ENCODE data around the gene ADGRL1. TPM values are rescaled to one million over a fixed set of nuclear protein-coding genes. Genes with fewer than 3 reads are reported as not detected.
A peak's percentile ranks its signal among the peaks of the same experiment; 100 is the strongest.
"Not testable (repeated sequence)": the region's sequence is repeated elsewhere in the genome, so short reads cannot be mapped to it uniquely, and the experiment has no call there.

ADGRL1 gene
- total and polyA plus RNA-seq, 5 experiments from 2014 or later, result 0.29 to 28.0 (median 0.96) TPM

- H3K36me3 Mint-ChIP-seq, result peaks cover 0 to 3% (median 0%) of the 10 kb centered on the region in 3 donors
- H3K27ac Mint-ChIP-seq, result peak overlapping the region in 3 of 10 donors; percentile 20 to 66 (median 46)
- H3K9me3 Mint-ChIP-seq, result no peaks in the 10 kb centered on the region
- peaks cover 23 to 50% (median 39%) of the 10 kb centered on the region in 4 donors for H3K4me1 Mint-ChIP-seq
- H3K4me3 Mint-ChIP-seq, result no peak overlapping the region
- H3K27me3 Mint-ChIP-seq, result no peaks in the 10 kb centered on the region
- no peak for DNase-seq
- POLR2A ChIA-PET, result interaction anchor here (0.7 kb wide), 1 partner anchor 153 kb away, joined by 4 read pairs; no protein-coding TSS in a partner anchor
- no peak for ATAC-seq
Observed at GRCh38 chr19:14198384-14199376, 7.3 kb downstream of the ADGRL1 start.

GRCh38 chr19:14197882-14198281, 8.1 kb downstream of the ADGRL1 start:
- Mint-ChIP-seq H3K9me3 (no peaks in the 10 kb centered on the region), H3K27me3 (no peaks in the 10 kb centered on the region), H3K27ac (peak overlapping the region in 4 of 10 donors; percentile 3 to 63 (median 24)), H3K36me3 (peaks cover 0 to 3% (median 0%) of the 10 kb centered on the region in 3 donors), H3K4me3 (peak overlapping the region in 1 of 10 donors; percentile 7), H3K4me1 (peaks cover 20 to 42% (median 35%) of the 10 kb centered on the region in 4 donors)
- POLR2A ChIA-PET, result no interaction called here
- ATAC-seq (no peak), DNase-seq (no peak)

DNA sequence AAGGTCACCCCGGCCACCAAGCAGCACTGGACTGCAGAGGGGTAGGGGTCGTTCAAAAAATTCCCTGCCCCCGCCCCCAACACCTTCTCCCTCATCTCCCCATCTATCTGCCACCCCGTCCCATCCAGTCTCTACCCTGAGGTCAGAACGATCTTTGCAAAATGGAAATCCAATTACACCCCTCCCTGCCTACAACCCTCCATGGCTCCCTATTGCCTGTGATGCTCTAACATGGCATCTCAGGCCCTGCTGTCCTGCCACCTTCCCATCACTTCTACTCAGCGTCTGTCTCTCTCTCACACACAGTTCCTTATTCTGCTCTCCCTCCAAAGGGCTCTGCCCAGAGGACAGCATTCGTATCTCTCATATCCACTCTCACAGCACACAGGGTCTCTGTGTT, 8.7 kb downstream of the ADGRL1 start:
- Mint-ChIP-seq H3K4me3 (peak overlapping the region in 1 of 10 donors; percentile 7), H3K27ac (peak overlapping the region in 5 of 10 donors; percentile 3 to 73 (median 20)), H3K4me1 (peaks cover 19 to 37% (median 30%) of the 10 kb centered on the region in 4 donors)
- POLR2A ChIA-PET, H3K9me3 Mint-ChIP-seq, H3K36me3 Mint-ChIP-seq, DNase-seq, H3K27me3 Mint-ChIP-seq, ATAC-seq: not testable (repeated sequence)

GRCh38 chr19:14196105-14196504, 9.9 kb downstream of the ADGRL1 start:
- peak overlapping the region in 7 of 10 donors; percentile 2 to 67 (median 14) for H3K4me3 Mint-ChIP-seq

GRCh38 chr19:14195216-14195615, 10.8 kb downstream of the ADGRL1 start:
- H3K4me1 Mint-ChIP-seq, result peaks cover 23 to 36% (median 32%) of the 10 kb centered on the region in 4 donors
- not testable (repeated sequence) for H3K27ac Mint-ChIP-seq, ATAC-seq, DNase-seq, H3K4me3 Mint-ChIP-seq, H3K36me3 Mint-ChIP-seq, H3K27me3 Mint-ChIP-seq, H3K9me3 Mint-ChIP-seq
- POLR2A ChIA-PET, result interaction anchor here (0.7 kb wide), 1 partner anchor 36 kb away, joined by 3 read pairs; no protein-coding TSS in a partner anchor

More at GRCh38 chr19:14196105-14196504, 9.9 kb downstream of the ADGRL1 start:
- H3K9me3 Mint-ChIP-seq, H3K27me3 Mint-ChIP-seq, POLR2A ChIA-PET, H3K36me3 Mint-ChIP-seq: not testable (repeated sequence)
- ATAC-seq, result peak; percentile 76 to 87
- peak overlapping the region in 9 of 10 donors; percentile 0 to 75 (median 35) for H3K27ac Mint-ChIP-seq
- DNase-seq, result peak; percentile 44 to 83 (median 70)
- H3K4me1 Mint-ChIP-seq, result peaks cover 22 to 36% (median 30%) of the 10 kb centered on the region in 4 donors

DNA sequence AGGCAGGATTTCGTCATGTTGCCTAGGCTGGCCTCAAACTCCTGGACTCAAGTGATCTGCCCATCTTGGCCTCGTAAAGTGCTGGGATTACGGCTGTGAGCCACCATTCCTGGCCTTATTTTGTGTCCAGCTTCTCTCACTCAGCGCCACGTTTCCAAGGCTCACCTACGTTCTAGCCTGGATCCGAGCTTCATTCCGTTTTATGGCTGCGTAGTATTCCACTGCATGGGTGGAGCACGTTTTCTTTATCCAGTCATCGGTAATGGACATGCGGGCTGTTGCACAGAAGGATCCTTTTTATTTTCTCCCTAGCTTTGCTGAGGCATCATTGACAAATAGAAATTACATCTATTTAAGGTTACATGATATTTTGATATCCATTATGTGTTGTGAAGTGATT, 16.6 kb downstream of the ADGRL1 start:
- no peaks in the 10 kb centered on the region for H3K27me3 Mint-ChIP-seq
- no peaks in the 10 kb centered on the region for H3K9me3 Mint-ChIP-seq

GRCh38 chr19:14188086-14188485, 17.9 kb downstream of the ADGRL1 start:
- ATAC-seq, H3K36me3 Mint-ChIP-seq, POLR2A ChIA-PET, DNase-seq, H3K27me3 Mint-ChIP-seq, H3K9me3 Mint-ChIP-seq, H3K4me3 Mint-ChIP-seq: not testable (repeated sequence)
- Mint-ChIP-seq H3K4me1 (peaks cover 13 to 19% (median 16%) of the 10 kb centered on the region in 4 donors), H3K27ac (peak overlapping the region in 1 of 10 donors; percentile 75)

More for the DNA sequence above, 16.6 kb downstream of the ADGRL1 start:
- POLR2A ChIA-PET, result interaction anchor here (0.7 kb wide), 1 partner anchor 32 kb away, joined by 10 read pairs; no protein-coding TSS in a partner anchor
- Mint-ChIP-seq H3K27ac (no peak overlapping the region), H3K4me3 (no peak overlapping the region), H3K4me1 (peaks cover 13 to 19% (median 16%) of the 10 kb centered on the region in 4 donors), H3K36me3 (peaks cover 0 to 3% (median 0%) of the 10 kb centered on the region in 3 donors)
- ATAC-seq (no peak), DNase-seq (no peak)

GRCh38 chr19:14187561-14187960, 18.4 kb downstream of the ADGRL1 start:
- Mint-ChIP-seq H3K36me3 (peaks cover 0 to 3% (median 0%) of the 10 kb centered on the region in 3 donors), H3K4me3 (no peak overlapping the region), H3K9me3 (no peaks in the 10 kb centered on the region), H3K27ac (no peak overlapping the region), H3K27me3 (no peaks in the 10 kb centered on the region), H3K4me1 (peaks cover 13 to 19% (median 16%) of the 10 kb centered on the region in 4 donors)
- DNase-seq (no peak), ATAC-seq (no peak)
- POLR2A ChIA-PET, result interaction anchor here (1.4 kb wide), 1 partner anchor 31 kb away, joined by 3 read pairs; no protein-coding TSS in a partner anchor

DNA sequence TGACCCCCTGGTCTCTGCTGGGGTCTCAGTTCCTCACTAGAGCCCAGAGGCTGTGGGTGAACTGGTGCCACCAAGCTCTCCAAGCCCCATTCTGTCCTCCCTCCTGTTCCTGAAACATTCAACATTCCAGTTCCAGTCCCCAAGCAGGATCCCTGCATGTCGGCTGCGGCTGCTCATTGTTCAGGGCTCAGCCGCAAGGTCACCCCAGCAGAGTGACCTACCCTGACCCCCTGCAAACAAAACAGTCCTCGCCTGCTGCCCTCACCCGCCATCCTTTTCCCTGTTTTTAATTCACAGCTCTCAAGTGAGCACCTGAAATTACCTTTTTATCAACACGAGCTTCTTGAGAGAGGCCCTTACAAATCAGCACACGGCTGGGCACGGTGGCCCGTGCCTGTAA, 19.3 kb downstream of the ADGRL1 start:
- H3K9me3 Mint-ChIP-seq, ATAC-seq, H3K4me3 Mint-ChIP-seq, DNase-seq, H3K27me3 Mint-ChIP-seq, H3K27ac Mint-ChIP-seq, H3K36me3 Mint-ChIP-seq: not testable (repeated sequence)
- H3K4me1 Mint-ChIP-seq, result peaks cover 13 to 19% (median 16%) of the 10 kb centered on the region in 4 donors
- POLR2A ChIA-PET, result interaction anchor here (1.4 kb wide), 1 partner anchor 31 kb away, joined by 3 read pairs; no protein-coding TSS in a partner anchor

- H3K27me3 Mint-ChIP-seq, POLR2A ChIA-PET, H3K9me3 Mint-ChIP-seq, H3K4me3 Mint-ChIP-seq, DNase-seq, ATAC-seq, H3K36me3 Mint-ChIP-seq: not testable (repeated sequence)
- Mint-ChIP-seq H3K27ac (peak overlapping the region in 2 of 10 donors; percentile 53 to 63), H3K4me1 (peaks cover 5 to 15% (median 9%) of the 10 kb centered on the region in 4 donors)
Observed at GRCh38 chr19:14185691-14186090, 20.3 kb downstream of the ADGRL1 start.

- Mint-ChIP-seq H3K36me3 (peaks cover 0 to 3% (median 0%) of the 10 kb centered on the region in 3 donors), H3K4me3 (no peak overlapping the region), H3K27ac (peak overlapping the region in 1 of 10 donors; percentile 53), H3K4me1 (peaks cover under 1 to 12% (median 3%) of the 10 kb centered on the region in 4 donors), H3K9me3 (no peaks in the 10 kb centered on the region), H3K27me3 (no peaks in the 10 kb centered on the region)
- no peak for DNase-seq
- ATAC-seq, result no peak
- POLR2A ChIA-PET, result no interaction called here
Observed at GRCh38 chr19:14185158-14185557, 20.8 kb downstream of the ADGRL1 start.

DNA sequence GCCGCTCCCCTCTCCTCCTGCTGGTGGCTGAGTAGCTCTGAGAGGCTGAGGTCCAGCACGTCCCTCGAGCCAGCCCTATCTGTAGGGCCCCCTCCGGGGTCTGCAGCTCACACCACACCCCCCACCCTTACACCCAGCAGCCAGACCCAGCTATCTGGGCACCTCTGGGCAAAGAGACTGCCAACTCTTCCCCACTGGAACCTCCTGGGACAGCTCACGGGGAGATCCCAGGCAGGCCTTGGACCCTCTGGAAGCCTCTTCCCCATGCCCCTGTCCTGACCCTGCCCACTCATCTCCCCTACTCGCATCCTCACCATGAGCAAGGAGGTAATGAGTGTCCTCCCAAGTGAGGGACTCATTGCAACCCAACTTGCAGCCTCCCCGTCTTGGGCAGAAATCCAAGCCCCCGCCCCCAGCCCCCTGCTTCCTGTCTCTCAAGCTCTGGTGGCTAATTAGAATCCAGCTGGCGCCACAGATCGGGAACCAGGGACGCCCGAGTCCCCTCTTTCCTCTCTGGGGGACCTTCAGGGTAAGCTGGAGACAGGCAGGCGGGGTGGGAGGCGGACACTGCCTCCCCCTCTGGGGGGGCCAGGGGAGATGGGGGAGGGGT, 22.1 kb downstream of the ADGRL1 start:
- POLR2A ChIA-PET, result interaction anchor here (0.5 to 0.6 kb wide), 3 partner anchors 18 to 201 kb away, joined by 3 read pairs; no protein-coding TSS in a partner anchor
- H3K4me1 Mint-ChIP-seq, result peaks cover 0 to 10% (median 3%) of the 10 kb centered on the region in 4 donors
- H3K27ac Mint-ChIP-seq, result no peak overlapping the region
- H3K9me3 Mint-ChIP-seq, result no peaks in the 10 kb centered on the region
- H3K27me3 Mint-ChIP-seq, result no peaks in the 10 kb centered on the region
- H3K36me3 Mint-ChIP-seq, result peaks cover 0 to under 1% (median 0%) of the 10 kb centered on the region in 3 donors
- DNase-seq, result no peak
- no peak overlapping the region for H3K4me3 Mint-ChIP-seq
- ATAC-seq, result no peak
